ENCODE measurements around the gene ZNF608. TPM values are rescaled to one million over a fixed set of nuclear protein-coding genes. Genes with fewer than 3 reads are reported as not detected.

The ZNF608 gene
- total and polyA plus RNA-seq, 9 of the 15 experiments (the other 6 are each of a cell fraction or from before 2014, with no cell fraction given) = 0.38 to 1.5 (median 1.00) TPM

- TF ChIP-seq, protein P1, sequence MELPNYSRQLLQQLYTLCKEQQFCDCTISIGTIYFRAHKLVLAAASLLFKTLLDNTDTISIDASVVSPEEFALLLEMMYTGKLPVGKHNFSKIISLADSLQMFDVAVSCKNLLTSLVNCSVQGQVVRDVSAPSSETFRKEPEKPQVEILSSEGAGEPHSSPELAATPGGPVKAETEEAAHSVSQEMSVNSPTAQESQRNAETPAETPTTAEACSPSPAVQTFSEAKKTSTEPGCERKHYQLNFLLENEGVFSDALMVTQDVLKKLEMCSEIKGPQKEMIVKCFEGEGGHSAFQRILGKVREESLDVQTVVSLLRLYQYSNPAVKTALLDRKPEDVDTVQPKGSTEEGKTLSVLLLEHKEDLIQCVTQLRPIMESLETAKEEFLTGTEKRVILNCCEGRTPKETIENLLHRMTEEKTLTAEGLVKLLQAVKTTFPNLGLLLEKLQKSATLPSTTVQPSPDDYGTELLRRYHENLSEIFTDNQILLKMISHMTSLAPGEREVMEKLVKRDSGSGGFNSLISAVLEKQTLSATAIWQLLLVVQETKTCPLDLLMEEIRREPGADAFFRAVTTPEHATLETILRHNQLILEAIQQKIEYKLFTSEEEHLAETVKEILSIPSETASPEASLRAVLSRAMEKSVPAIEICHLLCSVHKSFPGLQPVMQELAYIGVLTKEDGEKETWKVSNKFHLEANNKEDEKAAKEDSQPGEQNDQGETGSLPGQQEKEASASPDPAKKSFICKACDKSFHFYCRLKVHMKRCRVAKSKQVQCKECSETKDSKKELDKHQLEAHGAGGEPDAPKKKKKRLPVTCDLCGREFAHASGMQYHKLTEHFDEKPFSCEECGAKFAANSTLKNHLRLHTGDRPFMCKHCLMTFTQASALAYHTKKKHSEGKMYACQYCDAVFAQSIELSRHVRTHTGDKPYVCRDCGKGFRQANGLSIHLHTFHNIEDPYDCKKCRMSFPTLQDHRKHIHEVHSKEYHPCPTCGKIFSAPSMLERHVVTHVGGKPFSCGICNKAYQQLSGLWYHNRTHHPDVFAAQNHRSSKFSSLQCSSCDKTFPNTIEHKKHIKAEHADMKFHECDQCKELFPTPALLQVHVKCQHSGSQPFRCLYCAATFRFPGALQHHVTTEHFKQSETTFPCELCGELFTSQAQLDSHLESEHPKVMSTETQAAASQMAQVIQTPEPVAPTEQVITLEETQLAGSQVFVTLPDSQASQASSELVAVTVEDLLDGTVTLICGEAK (IDR thresholded peaks at IDR 0.05) = no peak
- TF ChIP-seq, protein P1 (CRISPR knock-in tag; IDR thresholded peaks at IDR 0.05) = no peak
- TF ChIP-seq HOMEZ (CRISPR knock-in tag; IDR thresholded peaks at IDR 0.05) = no peak
- no peak for TF ChIP-seq NR4A1 (CRISPR knock-in tag; IDR thresholded peaks at IDR 0.05)
- TF ChIP-seq NR4A1 (tag; IDR thresholded peaks at IDR 0.05) = no peak
- TF ChIP-seq BACH1 (tag; IDR thresholded peaks at IDR 0.05) = no peak
These were observed 27.2 kb upstream of the ZNF608 start (continued) for GRCh38 chr5:124773315-124774311.
